Parathyroid adenoma (tissue), 2 donors: ENCODE data around the gene SLC35A4.

ENCODE experiments used
- H2AFZ ChIP-seq: fragments of 300-600 bp; sonication (generic); one replicate; pipeline ENCODE4 v1.7.0; 2017; ENCODE audit warnings: antibody characterized with exemption, mild to moderate bottlenecking
- H3K27ac ChIP-seq: fragments of 300-600 bp; sonication (generic); one replicate; pipeline ENCODE4 v1.7.0; 2017
- H3K27me3 ChIP-seq: fragments of 300-600 bp; sonication (generic); one replicate; pipeline ENCODE4 v1.7.0; 2017; ENCODE audit warnings: low read length; ENCODE audit not compliant: control insufficient read depth, insufficient read depth
- H3K36me3 ChIP-seq: fragments of 300-600 bp; sonication (generic); one replicate; pipeline ENCODE4 v1.7.0; 2017; ENCODE audit warnings: low read length; ENCODE audit not compliant: control insufficient read depth, insufficient read depth
- H3K4me1 ChIP-seq: fragments of 300-600 bp; sonication (generic); one replicate; pipeline ENCODE4 v1.7.0; 2017; ENCODE audit warnings: control low read depth
- H3K4me2 ChIP-seq: fragments of 300-600 bp; sonication (generic); one replicate; pipeline ENCODE4 v1.7.0; 2017; ENCODE audit warnings: low read length
- H3K4me3 ChIP-seq: fragments of 300-600 bp; sonication (generic); one replicate; pipeline ENCODE4 v1.7.0; 2017; ENCODE audit warnings: low read depth, low read length
- H3K79me2 ChIP-seq: fragments of 300-600 bp; sonication (generic); one replicate; pipeline ENCODE4 v1.7.0; 2017; ENCODE audit warnings: control low read depth
- H3K9ac ChIP-seq: fragments of 300-600 bp; sonication (generic); one replicate; pipeline ENCODE4 v1.7.0; 2017; ENCODE audit warnings: mild to moderate bottlenecking
- H3K9me3 ChIP-seq: fragments of 300-600 bp; sonication (generic); one replicate; pipeline ENCODE4 v1.7.0; 2017; ENCODE audit warnings: low read length; ENCODE audit not compliant: control insufficient read depth
- CTCF ChIP-seq: fragments of 300-600 bp; sonication (generic); IDR thresholded peaks from one replicate; pipeline ENCODE4 v1.7.0; 2017; ENCODE audit warnings: antibody characterized with exemption, mild to moderate bottlenecking
- donor health status: primary hyperparathyroidism.

Gene SLC35A4

DNA sequence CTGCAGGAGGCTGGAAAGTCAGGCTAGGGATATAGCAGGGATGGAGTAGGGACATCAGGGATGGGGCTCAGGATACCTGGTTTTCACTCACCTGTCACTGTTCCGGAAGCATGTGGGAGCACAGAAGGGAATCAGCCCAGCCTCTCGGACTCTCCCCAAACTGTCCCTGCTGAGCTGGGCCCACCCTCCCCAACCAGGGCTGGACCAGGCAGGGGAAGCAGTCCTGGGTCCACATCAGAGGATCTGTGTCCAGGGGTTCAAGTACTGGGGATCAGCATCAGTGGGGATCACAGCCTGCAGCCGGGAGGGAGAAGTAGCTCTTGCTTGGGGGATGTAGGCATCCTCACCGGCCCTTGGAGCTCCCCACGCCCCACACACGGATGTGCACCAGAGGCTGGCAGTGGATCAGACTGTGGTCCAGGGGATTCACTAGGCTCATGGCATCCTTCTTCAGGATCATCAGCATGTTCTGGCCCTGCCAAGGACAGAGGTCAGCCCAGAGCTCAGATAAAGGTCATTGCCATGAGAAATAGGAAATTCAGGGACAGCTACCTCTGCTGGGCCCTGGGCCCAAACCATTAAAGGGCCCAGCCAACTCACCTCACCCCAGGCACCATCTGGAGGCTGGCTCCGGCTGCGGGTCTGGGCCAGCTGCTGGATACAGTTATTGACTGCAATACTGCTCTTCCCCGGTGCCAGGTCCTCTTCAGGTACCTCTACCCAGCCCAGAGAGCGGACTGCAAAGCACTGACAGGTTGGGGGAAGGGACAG lies 2.7 kb upstream of the SLC35A4 start:
- Histone ChIP-seq H3K9me3 (no peaks in the 10 kb centered on the region), H3K4me3 (no peak overlapping the region), H3K27me3 (no peaks in the 10 kb centered on the region), H3K4me2 (no peak overlapping the region), H3K9ac (no peak overlapping the region), H3K27ac (no peak overlapping the region), H3K4me1 (peaks cover 19% of the 10 kb centered on the region), H3K36me3 (no peaks in the 10 kb centered on the region), H2AFZ (no peak overlapping the region), H3K79me2 (peaks cover 2% of the 10 kb centered on the region)
- no peak for TF ChIP-seq CTCF

- no peaks in the 10 kb centered on the region for H3K79me2 ChIP-seq
- H3K4me2 ChIP-seq: peak overlapping the region; percentile 82
- H3K27me3 ChIP-seq: no peaks in the 10 kb centered on the region
- H3K4me3 ChIP-seq: peak overlapping the region; percentile 80
- peak overlapping the region; percentile 75 for H3K27ac ChIP-seq
- no peaks in the 10 kb centered on the region for H3K9me3 ChIP-seq
- H3K9ac ChIP-seq: no peak overlapping the region
- no peak for TF ChIP-seq CTCF
- peaks cover 19% of the 10 kb centered on the region for H3K4me1 ChIP-seq
- no peaks in the 10 kb centered on the region for H3K36me3 ChIP-seq
- peak overlapping the region; percentile 88 for H2AFZ ChIP-seq
Measured at GRCh38 chr5:140563596-140563995, 1.0 kb upstream of the SLC35A4 start.

DNA sequence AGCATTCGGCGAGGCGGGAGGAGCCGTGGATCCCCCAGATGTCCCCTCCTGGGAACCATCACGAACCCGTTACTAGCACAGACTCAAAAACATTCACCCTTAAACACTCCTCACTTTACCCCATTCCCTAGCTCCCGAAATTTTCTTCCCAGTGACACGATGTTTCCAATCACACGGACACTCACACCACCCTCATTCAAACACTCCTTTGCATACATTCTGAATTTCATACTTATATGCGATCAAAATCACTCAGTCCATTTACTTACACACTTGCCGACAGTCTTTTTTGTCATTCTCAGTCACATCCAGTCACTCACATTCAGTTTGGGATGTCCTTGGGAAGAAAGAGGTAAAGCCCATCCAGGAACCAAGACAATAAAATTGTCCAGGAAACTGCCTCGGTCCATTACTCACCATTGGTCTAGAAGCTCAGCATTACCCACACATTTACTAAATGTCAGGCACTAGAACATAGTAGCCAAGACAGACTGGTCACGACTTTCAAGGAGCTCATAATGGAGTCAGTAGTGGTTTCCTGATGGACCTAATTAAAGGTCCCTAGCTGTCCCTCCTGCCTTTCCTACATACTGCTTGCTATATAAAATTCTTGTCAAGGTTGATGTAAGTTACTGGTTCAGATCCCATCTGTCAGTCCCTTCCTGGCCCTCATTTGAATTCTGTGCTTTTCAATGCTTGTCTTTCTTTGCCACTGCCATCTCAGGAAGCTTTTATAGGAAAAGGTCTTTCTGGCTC lies 574 bp downstream of the SLC35A4 start:
- Histone ChIP-seq H3K36me3 (no peaks in the 10 kb centered on the region), H3K27me3 (no peaks in the 10 kb centered on the region), H3K4me2 (peak overlapping the region; percentile 61), H3K27ac (peak overlapping the region; percentile 75), H3K79me2 (no peaks in the 10 kb centered on the region), H3K9ac (no peak overlapping the region), H3K9me3 (no peaks in the 10 kb centered on the region), H3K4me3 (peak overlapping the region; percentile 80), H2AFZ (peak overlapping the region; percentile 88), H3K4me1 (peaks cover 19% of the 10 kb centered on the region)
- no peak for TF ChIP-seq CTCF

DNA sequence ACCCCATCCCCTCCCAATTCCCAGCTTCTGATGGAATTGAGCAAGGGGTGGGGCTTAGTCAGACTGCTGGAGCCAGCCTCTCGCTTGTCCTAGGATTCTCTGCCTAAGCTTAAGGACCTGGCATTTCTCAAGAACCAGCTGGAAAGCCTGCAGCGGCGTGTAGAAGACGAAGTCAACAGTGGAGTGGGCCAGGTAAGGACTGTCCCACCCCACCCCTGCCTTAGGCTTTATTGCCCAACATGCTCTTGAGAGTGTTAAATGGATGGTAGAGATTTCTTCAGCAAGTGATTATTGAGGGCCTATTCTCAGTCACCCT lies 1.1 kb downstream of the SLC35A4 start:
- no peak overlapping the region for H3K9ac ChIP-seq
- no peak overlapping the region for H2AFZ ChIP-seq
- no peak overlapping the region for H3K4me2 ChIP-seq
- peak overlapping the region; percentile 80 for H3K4me3 ChIP-seq
- no peaks in the 10 kb centered on the region for H3K79me2 ChIP-seq
- H3K27ac ChIP-seq: peak overlapping the region; percentile 75
- no peak for TF ChIP-seq CTCF
- no peaks in the 10 kb centered on the region for H3K27me3 ChIP-seq
- H3K9me3 ChIP-seq: no peaks in the 10 kb centered on the region
- H3K4me1 ChIP-seq: peaks cover 19% of the 10 kb centered on the region
- H3K36me3 ChIP-seq: no peaks in the 10 kb centered on the region
